Measurements from ENCODE around the gene TLR4.

DNA sequence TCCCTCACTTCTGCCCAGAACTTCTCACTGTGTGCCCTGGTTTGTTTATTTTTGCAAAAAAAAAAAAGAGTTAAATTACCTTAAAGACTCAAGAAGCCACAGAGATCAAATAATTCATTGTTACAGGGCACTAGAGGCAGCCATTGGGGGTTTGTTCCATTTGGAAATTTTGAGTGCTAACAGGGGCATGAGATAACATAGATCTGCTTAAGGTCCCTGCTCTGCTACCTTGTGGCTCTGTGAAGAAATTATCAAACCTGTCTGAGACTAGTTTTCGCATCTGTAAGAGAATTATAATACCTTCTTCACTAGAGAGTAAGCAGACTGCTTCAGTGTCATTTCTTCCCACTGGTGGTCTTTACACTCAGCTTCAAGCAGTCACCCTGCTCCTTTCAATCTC, 394 bp downstream of the TLR4 start:
- TF ChIP-seq, protein P1, sequence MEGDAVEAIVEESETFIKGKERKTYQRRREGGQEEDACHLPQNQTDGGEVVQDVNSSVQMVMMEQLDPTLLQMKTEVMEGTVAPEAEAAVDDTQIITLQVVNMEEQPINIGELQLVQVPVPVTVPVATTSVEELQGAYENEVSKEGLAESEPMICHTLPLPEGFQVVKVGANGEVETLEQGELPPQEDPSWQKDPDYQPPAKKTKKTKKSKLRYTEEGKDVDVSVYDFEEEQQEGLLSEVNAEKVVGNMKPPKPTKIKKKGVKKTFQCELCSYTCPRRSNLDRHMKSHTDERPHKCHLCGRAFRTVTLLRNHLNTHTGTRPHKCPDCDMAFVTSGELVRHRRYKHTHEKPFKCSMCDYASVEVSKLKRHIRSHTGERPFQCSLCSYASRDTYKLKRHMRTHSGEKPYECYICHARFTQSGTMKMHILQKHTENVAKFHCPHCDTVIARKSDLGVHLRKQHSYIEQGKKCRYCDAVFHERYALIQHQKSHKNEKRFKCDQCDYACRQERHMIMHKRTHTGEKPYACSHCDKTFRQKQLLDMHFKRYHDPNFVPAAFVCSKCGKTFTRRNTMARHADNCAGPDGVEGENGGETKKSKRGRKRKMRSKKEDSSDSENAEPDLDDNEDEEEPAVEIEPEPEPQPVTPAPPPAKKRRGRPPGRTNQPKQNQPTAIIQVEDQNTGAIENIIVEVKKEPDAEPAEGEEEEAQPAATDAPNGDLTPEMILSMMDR (IDR thresholded peaks at IDR 0.05) = no peak
- no peak for TF ChIP-seq POLR2A (IDR thresholded peaks at IDR 0.05)
